RWPE2 (cell line): ENCODE measurements around the gene MSH6.

Source experiments
- ATAC-seq: fragments of 200-7000 bp; cut with Tn5 transposase; 3 replicates; pipeline ENCODE4 v1.9.1; 2021; ENCODE audit warnings: low read depth
- DNase-seq: peaks from one replicate; pipeline ENCODE4 v3.0.0-alpha.2; 2020; ENCODE audit warnings: low spot score
- H3K27ac ChIP-seq: fragments of 450-650 bp; 2 replicates; pipeline ENCODE4 v1.5.1; 2017; ENCODE audit warnings: mild to moderate bottlenecking; ENCODE audit not compliant: poor library complexity, severe bottlenecking
- H3K27me3 ChIP-seq: fragments of 250-450 bp; sonication (Bioruptor Pico); 2 replicates; pipeline ENCODE4 v1.5.1; 2021; ENCODE audit warnings: mild to moderate bottlenecking, moderate library complexity; ENCODE audit not compliant: insufficient read depth, poor library complexity, severe bottlenecking
- H3K36me3 ChIP-seq: fragments of 250-450 bp; sonication (Bioruptor Pico); 2 replicates; pipeline ENCODE4 v1.5.1; 2020; ENCODE audit warnings: low read depth, mild to moderate bottlenecking, moderate library complexity
- H3K4me1 ChIP-seq: fragments of 250-450 bp; sonication (Bioruptor Pico); 2 replicates; pipeline ENCODE4 v1.5.1; 2021; ENCODE audit warnings: mild to moderate bottlenecking, moderate library complexity; ENCODE audit not compliant: insufficient read depth, poor library complexity, severe bottlenecking
- H3K4me3 ChIP-seq: fragments of 250-450 bp; sonication (Bioruptor Pico); 2 replicates; pipeline ENCODE4 v1.5.1; 2021; ENCODE audit warnings: mild to moderate bottlenecking, moderate library complexity; ENCODE audit not compliant: severe bottlenecking
- H3K9me3 ChIP-seq: fragments of 250-450 bp; sonication (Bioruptor Pico); 2 replicates; pipeline ENCODE4 v1.5.1; 2021; ENCODE audit warnings: mild to moderate bottlenecking, moderate library complexity; ENCODE audit not compliant: severe bottlenecking
- TF ChIP-seq, protein P1 (sequence below): fragments of 450-650 bp; IDR thresholded peaks from one replicate; pipeline ENCODE4 v1.5.1; 2017; ENCODE audit warnings: mild to moderate bottlenecking, moderate library complexity; ENCODE audit not compliant: poor library complexity, severe bottlenecking

The MSH6 gene

DNA sequence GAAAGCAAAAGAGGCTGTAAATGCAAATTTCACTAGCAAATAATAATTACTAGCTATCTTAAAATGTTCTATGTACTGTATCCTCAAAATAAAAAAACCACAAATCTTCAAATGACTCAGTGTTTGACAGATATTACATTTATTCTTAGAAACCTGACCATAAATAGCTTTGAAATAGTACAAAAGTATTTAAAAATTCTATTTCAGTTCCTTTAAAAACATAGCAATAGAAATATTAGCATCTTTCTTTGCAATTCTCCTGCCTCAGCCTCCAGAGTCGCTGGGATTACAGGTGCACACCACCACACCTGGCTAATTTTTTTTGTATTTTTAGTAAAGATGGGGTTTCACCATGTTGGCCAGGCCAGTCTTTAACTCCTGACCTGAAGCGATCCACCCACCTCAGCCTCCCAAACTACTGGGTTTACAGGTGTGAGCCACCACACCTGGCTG is 50.6 kb downstream of the MSH6 start:
- Histone ChIP-seq H3K36me3 (peaks cover 93% of the 10 kb centered on the region), H3K27ac (no peak overlapping the region), H3K4me3 (no peak overlapping the region), H3K4me1 (no peaks in the 10 kb centered on the region), H3K9me3 (no peaks in the 10 kb centered on the region), H3K27me3 (no peaks in the 10 kb centered on the region)
- no peak for DNase-seq
- TF ChIP-seq, protein P1, sequence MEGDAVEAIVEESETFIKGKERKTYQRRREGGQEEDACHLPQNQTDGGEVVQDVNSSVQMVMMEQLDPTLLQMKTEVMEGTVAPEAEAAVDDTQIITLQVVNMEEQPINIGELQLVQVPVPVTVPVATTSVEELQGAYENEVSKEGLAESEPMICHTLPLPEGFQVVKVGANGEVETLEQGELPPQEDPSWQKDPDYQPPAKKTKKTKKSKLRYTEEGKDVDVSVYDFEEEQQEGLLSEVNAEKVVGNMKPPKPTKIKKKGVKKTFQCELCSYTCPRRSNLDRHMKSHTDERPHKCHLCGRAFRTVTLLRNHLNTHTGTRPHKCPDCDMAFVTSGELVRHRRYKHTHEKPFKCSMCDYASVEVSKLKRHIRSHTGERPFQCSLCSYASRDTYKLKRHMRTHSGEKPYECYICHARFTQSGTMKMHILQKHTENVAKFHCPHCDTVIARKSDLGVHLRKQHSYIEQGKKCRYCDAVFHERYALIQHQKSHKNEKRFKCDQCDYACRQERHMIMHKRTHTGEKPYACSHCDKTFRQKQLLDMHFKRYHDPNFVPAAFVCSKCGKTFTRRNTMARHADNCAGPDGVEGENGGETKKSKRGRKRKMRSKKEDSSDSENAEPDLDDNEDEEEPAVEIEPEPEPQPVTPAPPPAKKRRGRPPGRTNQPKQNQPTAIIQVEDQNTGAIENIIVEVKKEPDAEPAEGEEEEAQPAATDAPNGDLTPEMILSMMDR, result no peak
- ATAC-seq, result no peak

DNA sequence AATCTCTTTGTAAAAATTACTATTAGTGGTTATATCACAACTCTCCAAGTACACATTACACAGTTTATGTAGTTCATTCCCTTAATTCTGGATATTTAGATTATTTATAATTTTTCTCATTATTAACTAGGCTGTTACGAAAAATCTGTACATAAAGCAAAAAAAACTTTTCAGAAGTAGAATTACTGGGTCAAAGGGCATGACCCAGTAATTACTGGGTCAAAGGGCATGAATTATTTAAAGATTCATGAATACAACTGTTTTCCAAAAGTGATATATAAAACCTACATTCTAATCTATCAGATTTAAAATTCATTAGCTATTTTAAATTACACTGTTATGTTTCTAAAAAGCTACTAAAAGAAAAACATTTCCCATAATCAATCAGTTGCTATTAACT is 55.3 kb downstream of the MSH6 start:
- no peaks in the 10 kb centered on the region for H3K27me3 ChIP-seq
- no peaks in the 10 kb centered on the region for H3K4me1 ChIP-seq
- ATAC-seq, result no peak
- H3K9me3 ChIP-seq, result no peaks in the 10 kb centered on the region
- no peak overlapping the region for H3K27ac ChIP-seq
- peaks cover 65% of the 10 kb centered on the region for H3K36me3 ChIP-seq
- H3K4me3 ChIP-seq, result no peak overlapping the region
- TF ChIP-seq, protein P1, result no peak
- no peak for DNase-seq

DNA sequence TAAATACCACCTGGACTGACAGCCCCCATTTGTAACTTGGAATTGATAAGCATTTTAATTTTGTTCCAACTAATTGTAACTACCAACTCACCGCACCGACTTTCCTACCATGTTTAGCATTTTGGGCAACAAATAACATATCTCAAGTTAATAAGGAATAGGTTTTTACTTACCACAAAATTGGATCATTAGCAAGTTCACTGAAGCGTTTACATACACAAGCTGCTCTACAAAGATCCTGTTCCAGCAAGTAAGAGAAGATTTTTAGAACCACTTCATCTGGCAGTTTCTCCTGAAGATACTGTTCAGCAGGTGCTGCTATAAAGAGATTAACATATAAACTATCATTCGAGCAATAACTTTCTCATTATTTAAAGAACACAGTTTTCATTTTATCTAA is 55.7 kb downstream of the MSH6 start:
- Histone ChIP-seq H3K27ac (no peak overlapping the region), H3K4me1 (no peaks in the 10 kb centered on the region), H3K27me3 (no peaks in the 10 kb centered on the region), H3K36me3 (peaks cover 61% of the 10 kb centered on the region), H3K4me3 (no peak overlapping the region), H3K9me3 (no peaks in the 10 kb centered on the region)
- no peak for ATAC-seq
- TF ChIP-seq, protein P1, result no peak
- no peak for DNase-seq

DNA sequence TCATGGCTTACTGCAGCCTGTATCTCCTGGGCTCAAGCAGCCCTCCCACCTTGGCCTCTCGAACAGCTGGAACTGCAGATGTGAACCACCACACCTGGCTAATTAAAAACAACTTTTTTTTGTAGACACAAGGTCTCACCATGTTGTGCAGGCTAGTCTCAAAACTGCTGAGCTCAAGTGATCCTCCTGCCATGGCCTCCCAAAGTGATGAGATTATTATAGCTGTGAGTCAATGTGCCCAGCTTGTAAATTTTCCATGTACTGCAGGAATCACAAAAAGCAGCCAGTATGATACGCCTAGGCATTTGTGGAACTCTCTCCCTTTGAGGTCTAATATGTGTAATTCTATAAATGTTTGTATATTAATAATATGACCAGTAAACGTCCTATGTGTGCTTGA is 59.9 kb downstream of the MSH6 start:
- TF ChIP-seq, protein P1, result no peak
- Histone ChIP-seq H3K4me3 (no peak overlapping the region), H3K4me1 (no peaks in the 10 kb centered on the region), H3K36me3 (peaks cover 21% of the 10 kb centered on the region), H3K9me3 (no peaks in the 10 kb centered on the region), H3K27ac (no peak overlapping the region), H3K27me3 (no peaks in the 10 kb centered on the region)
- no peak for DNase-seq
- ATAC-seq, result no peak

DNA sequence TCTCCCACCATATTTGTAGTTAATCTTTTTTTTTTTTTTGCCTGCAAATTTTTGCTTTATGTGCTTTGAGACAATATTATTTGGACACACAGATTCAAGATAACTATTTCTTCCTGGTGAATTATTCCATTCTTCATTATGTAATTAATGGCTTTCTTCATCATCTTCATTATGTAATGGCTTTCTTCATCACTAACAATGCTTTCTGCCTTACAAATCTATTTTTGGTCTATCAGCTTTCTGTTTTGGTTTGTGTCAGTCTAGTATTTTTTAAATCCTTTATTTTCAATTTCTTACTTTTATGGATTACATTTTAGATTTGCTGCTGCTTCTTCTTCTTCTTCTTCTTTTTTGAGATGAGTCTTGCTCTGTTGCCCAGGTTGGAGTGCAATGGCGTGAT is 60.5 kb downstream of the MSH6 start:
- TF ChIP-seq, protein P1, result no peak
- no peak overlapping the region for H3K4me3 ChIP-seq
- DNase-seq, result no peak
- H3K9me3 ChIP-seq, result no peaks in the 10 kb centered on the region
- no peak for ATAC-seq
- H3K27ac ChIP-seq, result no peak overlapping the region
- H3K27me3 ChIP-seq, result no peaks in the 10 kb centered on the region
- H3K4me1 ChIP-seq, result no peaks in the 10 kb centered on the region
- H3K36me3 ChIP-seq, result peaks cover 16% of the 10 kb centered on the region
